ENCODE data around the gene ALG12. TPM values are rescaled to one million over a fixed set of nuclear protein-coding genes. Genes with fewer than 3 reads are reported as not detected.

Gene ALG12
- total and polyA plus RNA-seq, 2 of the 4 experiments (the other 2 are of a cell fraction), result 7.2 to 10.9 TPM

DNA sequence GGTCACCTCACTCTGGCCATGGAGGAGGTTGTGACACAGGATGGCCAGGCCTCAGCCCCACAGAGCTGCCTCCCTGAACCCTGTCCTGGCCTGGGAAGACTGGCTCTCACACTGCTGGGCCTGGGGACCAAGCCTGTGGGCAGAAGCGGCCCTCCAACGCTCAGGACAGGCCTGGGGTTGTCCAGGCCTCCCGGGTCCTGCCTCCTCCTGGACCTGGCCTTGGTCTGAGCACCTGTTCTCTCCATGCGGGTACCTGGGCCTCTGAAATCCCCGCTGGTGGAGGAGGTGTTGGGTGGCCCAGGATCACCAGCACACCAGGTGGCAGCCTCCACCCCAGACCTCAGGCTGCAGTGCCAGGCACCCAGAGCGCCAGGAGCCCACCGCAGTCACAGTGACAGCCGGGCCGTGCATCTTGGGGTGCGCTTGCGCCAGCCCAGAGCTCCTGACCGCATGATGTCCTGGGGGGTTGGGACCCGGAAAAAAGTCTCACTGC is 26.2 kb upstream of the ALG12 start:
- Histone ChIP-seq H2AFZ (replicated peaks; ENCODE audit: low read length, poor library complexity) (no peak overlapping the region), H3K9me1 (ENCODE audit: insufficient read depth, low read length) (no peaks in the 10 kb centered on the region), H2AK5ac (ENCODE audit: low read depth, low read length) (no peak overlapping the region), H3K4me2 (ENCODE audit: low read depth, low read length) (no peak overlapping the region), H3K27me3 (ENCODE audit: control insufficient read depth, insufficient read depth, low read length) (no peaks in the 10 kb centered on the region), H3K4me3 (ENCODE audit: insufficient read depth, low read depth, low read length) (no peak overlapping the region), H2BK5ac (ENCODE audit: low read depth, low read length, poor library complexity, severe bottlenecking) (no peak overlapping the region), H3K4ac (ENCODE audit: low read depth, low read length) (no peak overlapping the region), H4K5ac (ENCODE audit: low read depth, low read length) (no peak overlapping the region), H3K18ac (ENCODE audit: low read depth, low read length) (no peak overlapping the region), H2BK15ac (ENCODE audit: low read depth, low read length) (no peak overlapping the region), H4K91ac (ENCODE audit: insufficient read depth, low read depth, low read length) (no peak overlapping the region; the same call in 1 of the 2 replicates), H4K8ac (ENCODE audit: low read depth in 2 of 2, low read length in 2 of 2) (no peak overlapping the region), H2AK9ac (replicated peaks; ENCODE audit: low read depth, low read length, poor library complexity) (peak overlapping the region; percentile 44), H3K23ac (ENCODE audit: low read depth, low read length) (no peak overlapping the region), H4K20me1 (ENCODE audit: insufficient read depth, low read length) (no peaks in the 10 kb centered on the region), H3K27ac (ENCODE audit: insufficient read depth, low read length) (no peak overlapping the region), H3K4me1 (ENCODE audit: control insufficient read depth, insufficient read depth, low read length) (no peaks in the 10 kb centered on the region), H3K79me1 (ENCODE audit: low read depth in 1 of 2, low read length in 2 of 2) (no peaks in the 10 kb centered on the region), H3K14ac (replicated peaks; ENCODE audit: low read depth, low read length) (no peak overlapping the region), H2BK20ac (ENCODE audit: low read depth, low read length) (no peak overlapping the region), H3K9me3 (ENCODE audit: control insufficient read depth, insufficient read depth, low read length) (no peaks in the 10 kb centered on the region), H3K56ac (ENCODE audit: extremely low read depth, insufficient read depth, low read length) (no peak overlapping the region), H2BK120ac (ENCODE audit: low read depth, low read length) (no peak overlapping the region), H3K36me3 (ENCODE audit: control insufficient read depth, insufficient read depth, low read length) (no peaks in the 10 kb centered on the region), H3K9ac (ENCODE audit: low read depth, low read length) (no peak overlapping the region)
- no peak for DNase-seq
- TF ChIP-seq SMC3 (IDR thresholded peaks at IDR 0.05; ENCODE audit: low read depth, low read length), result no peak
- TF ChIP-seq BHLHE40 (IDR thresholded peaks at IDR 0.05; ENCODE audit: low read depth, low read length), result no peak
- no peak for TF ChIP-seq CEBPB (IDR thresholded peaks at IDR 0.05; ENCODE audit: low read depth, low read length)
- no peak for TF ChIP-seq POLR2A (IDR thresholded peaks at IDR 0.05; ENCODE audit: low read depth, low read length)
- no peak for TF ChIP-seq NFE2L2 (IDR thresholded peaks at IDR 0.05; ENCODE audit: low read depth, low read length)
- no peak for TF ChIP-seq RFX5 (IDR thresholded peaks at IDR 0.05; ENCODE audit: low read depth, low read length)
- no peak for TF ChIP-seq RAD21 (IDR thresholded peaks at IDR 0.05; ENCODE audit: low read length)
- TF ChIP-seq MXI1 (IDR thresholded peaks at IDR 0.05; ENCODE audit: borderline replicate concordance, low read depth, low read length), result no peak
- no peak for TF ChIP-seq MAFK (IDR thresholded peaks at IDR 0.05; ENCODE audit: low read depth, low read length)
- TF ChIP-seq RCOR1 (IDR thresholded peaks at IDR 0.05; ENCODE audit: insufficient replicate concordance, low read length), result no peak
- TF ChIP-seq FOS (IDR thresholded peaks at IDR 0.05; ENCODE audit: low read depth, low read length), result no peak
- TF ChIP-seq, protein P1, sequence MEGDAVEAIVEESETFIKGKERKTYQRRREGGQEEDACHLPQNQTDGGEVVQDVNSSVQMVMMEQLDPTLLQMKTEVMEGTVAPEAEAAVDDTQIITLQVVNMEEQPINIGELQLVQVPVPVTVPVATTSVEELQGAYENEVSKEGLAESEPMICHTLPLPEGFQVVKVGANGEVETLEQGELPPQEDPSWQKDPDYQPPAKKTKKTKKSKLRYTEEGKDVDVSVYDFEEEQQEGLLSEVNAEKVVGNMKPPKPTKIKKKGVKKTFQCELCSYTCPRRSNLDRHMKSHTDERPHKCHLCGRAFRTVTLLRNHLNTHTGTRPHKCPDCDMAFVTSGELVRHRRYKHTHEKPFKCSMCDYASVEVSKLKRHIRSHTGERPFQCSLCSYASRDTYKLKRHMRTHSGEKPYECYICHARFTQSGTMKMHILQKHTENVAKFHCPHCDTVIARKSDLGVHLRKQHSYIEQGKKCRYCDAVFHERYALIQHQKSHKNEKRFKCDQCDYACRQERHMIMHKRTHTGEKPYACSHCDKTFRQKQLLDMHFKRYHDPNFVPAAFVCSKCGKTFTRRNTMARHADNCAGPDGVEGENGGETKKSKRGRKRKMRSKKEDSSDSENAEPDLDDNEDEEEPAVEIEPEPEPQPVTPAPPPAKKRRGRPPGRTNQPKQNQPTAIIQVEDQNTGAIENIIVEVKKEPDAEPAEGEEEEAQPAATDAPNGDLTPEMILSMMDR (conservative IDR thresholded peaks at IDR 0.05; ENCODE audit: low read depth, low read length), result no peak
- TF ChIP-seq, protein P2, sequence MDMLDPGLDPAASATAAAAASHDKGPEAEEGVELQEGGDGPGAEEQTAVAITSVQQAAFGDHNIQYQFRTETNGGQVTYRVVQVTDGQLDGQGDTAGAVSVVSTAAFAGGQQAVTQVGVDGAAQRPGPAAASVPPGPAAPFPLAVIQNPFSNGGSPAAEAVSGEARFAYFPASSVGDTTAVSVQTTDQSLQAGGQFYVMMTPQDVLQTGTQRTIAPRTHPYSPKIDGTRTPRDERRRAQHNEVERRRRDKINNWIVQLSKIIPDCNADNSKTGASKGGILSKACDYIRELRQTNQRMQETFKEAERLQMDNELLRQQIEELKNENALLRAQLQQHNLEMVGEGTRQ (IDR thresholded peaks at IDR 0.05; ENCODE audit: low read depth, low read length), result no peak
- no peak for TF ChIP-seq MAZ (IDR thresholded peaks at IDR 0.05; ENCODE audit: borderline replicate concordance, low read depth, low read length)
- TF ChIP-seq, protein P3, sequence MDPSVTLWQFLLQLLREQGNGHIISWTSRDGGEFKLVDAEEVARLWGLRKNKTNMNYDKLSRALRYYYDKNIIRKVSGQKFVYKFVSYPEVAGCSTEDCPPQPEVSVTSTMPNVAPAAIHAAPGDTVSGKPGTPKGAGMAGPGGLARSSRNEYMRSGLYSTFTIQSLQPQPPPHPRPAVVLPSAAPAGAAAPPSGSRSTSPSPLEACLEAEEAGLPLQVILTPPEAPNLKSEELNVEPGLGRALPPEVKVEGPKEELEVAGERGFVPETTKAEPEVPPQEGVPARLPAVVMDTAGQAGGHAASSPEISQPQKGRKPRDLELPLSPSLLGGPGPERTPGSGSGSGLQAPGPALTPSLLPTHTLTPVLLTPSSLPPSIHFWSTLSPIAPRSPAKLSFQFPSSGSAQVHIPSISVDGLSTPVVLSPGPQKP (IDR thresholded peaks at IDR 0.05; ENCODE audit: borderline replicate concordance, low read depth, low read length), result no peak
- TF ChIP-seq CHD1 (IDR thresholded peaks at IDR 0.05; ENCODE audit: low read depth, low read length), result no peak
- no peak for ATAC-seq (ENCODE audit: low read depth)
- no CpG with 5 or more reads among the region's 13 CpGs for WGBS, 2 experiments (ENCODE audit: extremely low coverage in 2 of 2, insufficient read length in 1 of 2)
- POLR2A ChIA-PET (ENCODE audit: unreplicated experiment), result no interaction called here
- CTCF ChIA-PET, result no interaction called here
- intact Hi-C loops (cut with micrococcal nuclease) (no loop called here), in situ Hi-C loops (cut with MboI; ENCODE audit: low sequenced_read_pairs) (no loop called here), dilution Hi-C loops (cut with HindIII; ENCODE audit: low sequenced_read_pairs, unreplicated experiment) (no loop called here)
- BruUV-seq (replicated peaks), result no TSS peak

Data from IMR-90 (cell line).